HG02840 (cell line): ENCODE data around the gene RTN1.

Experiments used
- ATAC-seq: cut with Tn5 transposase; IDR thresholded peaks from one replicate; pipeline ENCODE4 v1.9.1; 2021; ENCODE audit warnings: mild to moderate bottlenecking, moderate library complexity, moderate number of reproducible peaks; ENCODE audit not compliant: unreplicated experiment, low FRiP score

The RTN1 gene

DNA sequence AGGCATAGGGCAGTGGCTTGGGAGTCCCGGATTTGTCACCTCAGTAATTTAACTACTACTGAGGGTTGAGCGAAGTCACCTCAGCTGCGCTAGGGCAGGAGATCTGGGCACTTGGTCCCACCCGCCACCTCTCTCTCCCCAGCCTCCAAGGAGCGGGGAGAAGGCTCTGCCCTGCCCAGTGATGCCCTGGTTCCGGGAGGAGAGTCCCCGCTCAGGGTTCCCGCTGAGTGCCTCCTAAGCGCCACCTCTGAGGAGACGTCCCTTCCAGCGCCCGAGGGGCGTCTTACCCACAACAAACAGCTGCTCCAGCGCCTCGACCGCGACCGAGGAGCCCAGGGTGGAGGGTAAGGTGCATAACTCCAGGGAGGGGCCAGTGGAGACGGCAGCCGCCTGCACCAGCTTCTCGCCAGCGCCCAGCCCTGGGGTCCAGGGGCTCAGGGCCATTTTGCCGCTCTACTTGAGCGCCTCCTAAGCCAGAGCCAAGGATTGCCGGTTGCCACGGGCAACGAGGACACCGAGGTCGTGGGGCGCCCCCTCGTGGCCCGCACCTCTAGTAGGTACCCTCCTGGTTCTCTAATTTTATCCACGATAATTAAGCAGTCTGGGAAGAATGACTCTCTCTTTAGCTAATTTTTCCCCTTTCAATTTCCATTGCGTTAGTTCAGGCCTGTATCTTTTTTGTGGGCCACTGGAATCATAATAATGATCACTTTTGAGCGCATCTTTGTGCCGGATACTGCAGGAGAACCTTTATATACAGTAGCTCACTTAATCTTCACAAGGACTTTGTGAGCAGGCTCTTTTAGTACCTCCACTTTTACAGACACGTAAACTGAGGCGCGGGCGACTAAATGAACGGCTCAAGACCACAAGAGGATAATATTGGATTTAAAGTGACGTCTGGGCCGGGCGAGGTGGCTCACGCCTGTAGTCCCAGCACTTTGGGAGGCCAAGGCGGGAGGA is 294.0 kb downstream of the RTN1 start, which contains the start of gene CCDC175:
Gene CCDC175 (minus strand): TSS at position 481 of the 963 bp plus-strand sequence. CDS start 37 bp downstream, at position 444.
- ATAC-seq = peak; percentile 94

DNA sequence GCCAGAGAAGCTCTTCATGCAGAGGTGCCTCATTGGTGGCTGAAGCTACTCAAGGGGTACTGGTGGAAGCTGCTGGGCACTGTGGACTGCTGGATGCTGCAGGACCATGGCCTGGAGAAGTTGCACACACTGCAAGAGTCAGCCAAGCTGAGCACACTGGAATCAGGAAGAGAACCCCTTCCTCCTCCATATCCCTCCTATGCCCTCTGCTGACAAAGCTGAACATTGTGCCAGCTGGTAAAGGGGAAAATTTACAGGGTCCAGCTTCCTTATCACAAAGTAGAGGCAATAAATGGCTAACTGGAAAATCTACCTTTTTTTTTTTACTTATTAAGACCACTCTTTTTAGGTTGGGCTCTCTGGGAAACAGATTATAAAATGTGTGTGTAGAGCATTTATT is 300.5 kb downstream of the RTN1 start:
- ATAC-seq = no peak

DNA sequence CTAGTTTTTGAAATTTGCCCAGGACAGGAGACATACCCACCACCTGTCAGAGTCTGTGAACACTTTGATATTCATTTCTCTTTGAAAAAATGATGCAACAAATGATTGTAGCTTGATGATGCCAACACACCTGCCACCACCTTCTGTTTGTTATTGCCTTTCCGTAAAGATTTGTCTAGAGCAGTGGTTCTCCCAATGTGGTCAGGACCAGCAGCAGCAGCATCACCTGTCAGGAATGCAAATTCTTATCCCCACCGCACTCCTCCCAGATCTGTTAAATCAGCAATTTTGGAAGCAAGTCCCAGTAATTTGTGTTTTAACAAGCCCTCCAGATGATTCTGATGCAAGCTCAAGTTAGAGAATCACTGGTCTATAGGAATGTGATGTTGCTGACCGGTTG is 303.9 kb downstream of the RTN1 start:
- no peak for ATAC-seq

- no peak for ATAC-seq
These were observed 304.3 kb downstream of the RTN1 start for GRCh38 chr14:59566296-59566695.

- ATAC-seq = no peak
These were observed 305.5 kb downstream of the RTN1 start for GRCh38 chr14:59565087-59565486.

DNA sequence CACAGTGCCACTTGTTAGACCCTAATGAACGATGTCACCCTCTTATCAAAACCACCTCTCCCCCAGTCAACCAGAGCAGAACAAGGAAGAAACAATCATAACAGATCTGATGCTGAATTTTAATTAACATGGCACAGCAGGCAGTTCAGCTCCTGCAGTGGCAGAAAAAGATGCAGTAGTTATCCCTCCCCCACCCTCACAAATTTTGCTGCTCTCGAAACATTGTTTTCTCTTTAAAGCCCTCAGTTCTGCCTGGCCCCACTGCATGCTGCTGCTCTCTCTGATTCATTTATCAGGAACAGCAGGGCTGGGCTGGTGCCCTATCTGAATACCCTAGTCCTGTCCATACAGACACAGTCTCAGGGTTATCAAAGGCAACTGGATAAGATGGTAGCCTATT is 306.2 kb downstream of the RTN1 start:
- no peak for ATAC-seq

GRCh38 chr14:59547310-59547709 is 323.3 kb downstream of the RTN1 start:
- no peak for ATAC-seq
